ENCODE measurements around the gene ALDH1L1. TPM values are rescaled to one million over a fixed set of nuclear protein-coding genes. Genes with fewer than 3 reads are reported as not detected.

Gene ALDH1L1
- total RNA-seq, 1 donor from 2014 or later, result 0.06 TPM

DNA sequence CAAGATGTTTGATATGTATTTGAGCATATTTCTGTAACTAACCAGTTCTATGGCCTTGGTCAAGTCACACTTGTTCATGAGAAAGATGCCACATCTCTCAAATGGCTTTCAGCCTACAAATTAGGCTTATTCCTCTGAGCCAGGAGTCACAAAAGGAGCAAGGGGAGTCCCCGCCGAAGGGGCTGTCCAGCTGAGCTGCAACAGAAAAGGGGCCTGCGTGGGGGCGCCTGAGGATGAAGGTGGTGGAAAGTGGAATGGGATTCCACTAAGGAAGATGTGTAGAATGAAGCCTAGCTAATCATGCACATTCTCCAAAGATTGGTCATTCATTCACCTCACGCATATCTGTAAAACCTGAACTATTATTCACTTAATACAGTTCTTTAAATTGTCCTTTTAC, 19.1 kb downstream of the ALDH1L1 start:
- TF ChIP-seq, protein P1, sequence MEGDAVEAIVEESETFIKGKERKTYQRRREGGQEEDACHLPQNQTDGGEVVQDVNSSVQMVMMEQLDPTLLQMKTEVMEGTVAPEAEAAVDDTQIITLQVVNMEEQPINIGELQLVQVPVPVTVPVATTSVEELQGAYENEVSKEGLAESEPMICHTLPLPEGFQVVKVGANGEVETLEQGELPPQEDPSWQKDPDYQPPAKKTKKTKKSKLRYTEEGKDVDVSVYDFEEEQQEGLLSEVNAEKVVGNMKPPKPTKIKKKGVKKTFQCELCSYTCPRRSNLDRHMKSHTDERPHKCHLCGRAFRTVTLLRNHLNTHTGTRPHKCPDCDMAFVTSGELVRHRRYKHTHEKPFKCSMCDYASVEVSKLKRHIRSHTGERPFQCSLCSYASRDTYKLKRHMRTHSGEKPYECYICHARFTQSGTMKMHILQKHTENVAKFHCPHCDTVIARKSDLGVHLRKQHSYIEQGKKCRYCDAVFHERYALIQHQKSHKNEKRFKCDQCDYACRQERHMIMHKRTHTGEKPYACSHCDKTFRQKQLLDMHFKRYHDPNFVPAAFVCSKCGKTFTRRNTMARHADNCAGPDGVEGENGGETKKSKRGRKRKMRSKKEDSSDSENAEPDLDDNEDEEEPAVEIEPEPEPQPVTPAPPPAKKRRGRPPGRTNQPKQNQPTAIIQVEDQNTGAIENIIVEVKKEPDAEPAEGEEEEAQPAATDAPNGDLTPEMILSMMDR (conservative IDR thresholded peaks at IDR 0.05; ENCODE audit: low read depth, low read length), result no peak
- no peak overlapping the region for H3K4me3 ChIP-seq (ENCODE audit: low read depth, low read length)
- DNase-seq (ENCODE audit: low read depth), result no peak

DNA sequence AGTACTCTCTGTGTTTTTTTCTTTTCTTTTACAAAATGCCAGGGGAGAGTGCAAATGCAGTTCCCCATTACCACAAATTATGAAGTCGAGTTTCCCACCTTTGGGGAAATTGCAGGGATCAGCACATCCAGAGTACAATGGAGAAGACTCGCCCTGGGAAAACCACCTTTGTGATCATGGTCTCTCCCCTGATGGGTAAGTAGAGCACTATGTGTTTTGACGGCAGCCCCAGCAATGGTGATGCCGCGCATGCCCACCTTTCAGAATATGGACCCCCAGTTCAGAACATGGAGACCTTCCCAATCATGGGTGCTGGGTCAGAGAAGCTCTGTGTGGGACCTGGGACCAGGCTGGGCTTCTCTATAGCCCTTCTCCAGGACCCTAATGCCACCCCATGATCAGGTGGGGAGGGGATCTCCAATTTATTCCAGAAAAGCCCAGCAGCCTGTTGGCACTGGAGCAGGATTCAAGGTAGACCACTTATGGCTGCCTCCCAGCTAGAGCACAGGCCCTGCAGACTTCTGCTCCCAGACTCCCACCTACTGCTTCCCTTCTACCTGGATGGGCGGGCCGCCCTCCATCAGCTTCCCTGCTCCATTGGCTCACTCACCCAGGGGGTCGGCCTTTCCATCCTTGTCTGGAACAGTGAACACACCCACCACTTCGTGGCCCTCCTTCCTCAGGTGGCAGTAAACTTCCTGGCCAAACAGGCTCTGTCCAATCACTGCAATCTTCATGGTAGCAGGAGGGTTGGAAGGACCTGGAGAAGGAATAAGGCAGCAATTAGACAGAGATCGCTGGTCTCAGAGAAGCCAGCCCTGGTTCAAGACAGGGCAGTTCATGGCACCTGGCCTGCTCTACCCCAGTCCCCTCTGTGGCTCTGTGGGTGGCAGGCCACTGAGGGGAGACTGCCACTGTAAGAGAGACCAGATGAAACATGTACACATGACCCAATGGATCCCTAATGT, 19.9 kb downstream of the ALDH1L1 start:
- DNase-seq (ENCODE audit: low read depth), result no peak
- no peak overlapping the region for H3K4me3 ChIP-seq (ENCODE audit: low read depth, low read length)
- TF ChIP-seq, protein P1 (conservative IDR thresholded peaks at IDR 0.05; ENCODE audit: low read depth, low read length), result no peak

DNA sequence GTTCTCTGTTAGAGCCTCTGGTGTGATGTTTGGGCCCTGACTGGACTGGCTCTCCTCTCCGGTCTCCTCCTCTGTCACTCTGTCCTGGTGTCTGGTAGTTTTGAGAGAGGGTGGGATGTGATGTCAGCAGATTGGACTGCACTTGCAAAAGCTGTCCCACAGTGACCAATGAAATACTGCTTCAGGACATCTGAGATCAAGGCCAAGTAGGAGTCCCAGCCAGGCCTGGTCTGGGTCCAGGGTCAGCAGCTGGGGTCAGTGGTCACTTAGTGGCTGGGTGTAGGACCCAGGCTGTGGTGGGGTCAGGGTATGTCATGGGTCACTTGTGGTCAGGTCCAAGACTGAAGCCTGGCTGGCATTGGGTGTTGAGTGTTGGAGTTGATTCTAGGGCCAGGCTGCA, 20.9 kb downstream of the ALDH1L1 start:
- DNase-seq (ENCODE audit: low read depth), result no peak
- TF ChIP-seq, protein P1 (conservative IDR thresholded peaks at IDR 0.05; ENCODE audit: low read depth, low read length), result no peak
- no peak overlapping the region for H3K4me3 ChIP-seq (ENCODE audit: low read depth, low read length)

DNA sequence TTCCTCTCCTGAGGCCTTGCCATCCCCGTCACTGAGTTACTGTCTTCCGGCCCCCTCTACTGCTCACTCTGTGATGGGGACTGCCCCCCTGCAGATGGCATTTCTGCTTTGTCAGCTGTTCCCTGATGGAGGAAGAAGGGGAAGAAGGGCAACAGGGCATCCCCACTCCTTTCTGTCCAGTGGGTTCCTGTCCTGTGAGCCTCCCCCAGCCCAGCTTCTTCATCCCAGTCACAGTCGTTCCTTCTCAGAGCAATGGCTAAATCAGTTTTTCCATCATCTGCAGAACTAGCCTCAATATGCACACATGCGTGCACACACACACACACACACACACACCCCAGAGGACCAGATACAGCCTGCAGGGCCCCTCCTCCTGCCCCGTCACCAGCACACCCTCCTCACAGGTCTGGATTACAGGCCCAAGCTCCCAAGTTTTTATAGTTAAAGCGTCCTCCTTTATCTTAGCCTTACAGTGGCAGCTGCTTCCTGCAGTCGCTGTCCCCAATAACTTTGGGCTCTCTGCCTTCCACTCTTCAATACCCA, 21.4 kb downstream of the ALDH1L1 start:
- H3K4me3 ChIP-seq (ENCODE audit: low read depth, low read length), result no peak overlapping the region
- TF ChIP-seq, protein P1 (conservative IDR thresholded peaks at IDR 0.05; ENCODE audit: low read depth, low read length), result no peak
- DNase-seq (ENCODE audit: low read depth), result no peak

DNA sequence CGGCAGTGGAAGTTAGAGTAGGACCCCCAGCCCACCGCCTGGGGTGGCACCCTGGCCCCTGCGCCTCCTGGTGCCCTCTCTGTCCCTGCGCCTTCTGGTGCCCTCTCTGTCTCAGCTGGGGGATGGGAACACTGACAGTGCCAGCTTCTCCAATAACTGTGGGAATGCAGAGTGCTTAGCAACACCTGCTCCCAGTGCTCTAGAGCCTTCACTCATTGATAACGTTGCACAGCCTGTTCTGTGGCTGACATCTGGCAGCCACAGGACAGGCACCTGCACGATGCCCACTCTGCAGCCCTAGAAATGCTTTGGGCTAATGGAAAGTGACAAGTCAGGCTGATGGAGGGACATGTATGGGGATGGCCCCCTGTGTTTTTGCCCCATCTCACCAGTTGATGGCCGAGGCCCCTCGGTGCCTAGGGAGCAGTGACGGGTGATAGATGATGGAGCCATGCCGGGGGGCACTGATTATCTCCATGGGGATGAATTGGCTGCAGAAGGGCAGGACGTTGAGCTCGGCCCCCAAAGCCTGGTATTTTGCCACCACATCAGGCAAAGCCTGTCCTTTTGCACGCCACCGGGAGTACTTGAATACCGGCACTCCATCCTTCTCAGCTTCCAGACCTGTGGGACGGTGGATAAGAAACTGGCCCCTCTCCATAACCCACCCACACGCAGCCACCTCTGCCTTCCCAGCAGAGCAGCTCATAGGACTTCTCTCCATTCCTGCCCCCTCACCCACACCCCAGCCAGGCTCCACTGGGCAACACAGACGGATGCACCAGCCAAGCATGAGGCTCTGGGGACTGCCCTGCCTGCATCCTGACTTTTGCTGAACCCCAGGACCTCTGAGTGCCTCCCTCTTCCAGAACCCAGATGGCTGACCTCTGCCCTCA, 22.1 kb downstream of the ALDH1L1 start:
- no peak overlapping the region for H3K4me3 ChIP-seq (ENCODE audit: low read depth, low read length)
- TF ChIP-seq, protein P1 (conservative IDR thresholded peaks at IDR 0.05; ENCODE audit: low read depth, low read length), result no peak
- no peak for DNase-seq (ENCODE audit: low read depth)

DNA sequence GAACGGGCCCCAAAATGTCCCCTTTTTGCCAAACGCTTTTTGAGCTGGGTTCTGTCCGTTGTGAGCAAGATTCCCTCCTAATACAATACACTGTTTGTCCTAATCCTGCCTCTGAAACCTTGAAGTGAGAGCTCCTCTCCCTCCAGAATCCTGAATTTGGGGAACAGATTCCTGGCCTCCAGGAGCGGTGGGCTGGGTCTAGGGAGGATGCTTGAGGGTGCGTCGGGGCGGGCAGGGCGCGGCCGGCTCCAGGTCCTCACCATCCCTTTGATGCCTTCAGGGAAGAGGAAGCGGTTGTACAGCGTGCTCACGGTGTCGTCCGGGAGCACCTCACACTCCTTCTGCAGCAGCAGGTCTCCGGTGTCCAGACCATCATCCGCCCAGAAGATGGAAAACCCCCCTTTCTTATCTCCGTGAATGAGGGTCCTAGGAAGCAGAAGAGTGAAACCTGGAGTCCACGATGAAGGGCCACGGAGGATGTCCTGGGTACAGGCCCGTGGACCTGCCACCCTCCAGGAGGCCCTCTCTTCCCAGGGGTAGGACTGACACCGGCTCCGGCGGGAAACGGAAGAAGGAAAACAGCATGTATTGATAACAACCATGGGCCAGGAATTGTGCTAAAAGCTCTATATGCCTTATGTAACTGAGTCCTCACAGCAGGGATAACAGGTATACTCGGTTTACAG, 23.2 kb downstream of the ALDH1L1 start:
- no peak for DNase-seq (ENCODE audit: low read depth)
- TF ChIP-seq, protein P1 (conservative IDR thresholded peaks at IDR 0.05; ENCODE audit: low read depth, low read length), result no peak
- no peak overlapping the region for H3K4me3 ChIP-seq (ENCODE audit: low read depth, low read length)
